DND-41 (cell line): ENCODE data around the gene BRD9.

Experiments used
- CTCF ChIP-seq: IDR thresholded peaks from 2 replicates; pipeline ENCODE4 v1.5.1; 2012; ENCODE audit warnings: borderline replicate concordance, low read length, moderate library complexity, mild to moderate bottlenecking; ENCODE audit not compliant: poor library complexity, severe bottlenecking; ENCODE audit errors: extremely low read depth
- EZH2 ChIP-seq: IDR thresholded peaks from 3 replicates; pipeline ENCODE4 v1.6.1; 2012; ENCODE audit warnings: borderline replicate concordance, low read depth, mild to moderate bottlenecking, moderate library complexity, low read length, inconsistent platforms; ENCODE audit not compliant: severe bottlenecking

GRCh38 chr5:914174-914573, 21.6 kb upstream of the BRD9 start:
- TF ChIP-seq CTCF (no peak), EZH2 (no peak)
